Trophoblast cell (in vitro differentiated cells and primary cell): ENCODE data around the gene GJD3.

Source experiments
- DNase-seq, 2 donors: peaks; one replicate each; pipeline ENCODE4 v3.0.0-alpha.2; 2016
- H2AFZ ChIP-seq: 2 replicates; pipeline ENCODE4 v1.6.1; 2013; ENCODE audit warnings: low read length, moderate library complexity, mild to moderate bottlenecking; ENCODE audit not compliant: insufficient read depth, poor library complexity
- H2AK5ac ChIP-seq: 2 replicates; pipeline ENCODE4 v1.6.1; 2013; ENCODE audit warnings: mild to moderate bottlenecking, low read length
- H2BK120ac ChIP-seq: 2 replicates; pipeline ENCODE4 v1.6.1; 2013; ENCODE audit warnings: low read length, mild to moderate bottlenecking, moderate library complexity; ENCODE audit not compliant: insufficient read depth, poor library complexity
- H2BK12ac ChIP-seq: 2 replicates; pipeline ENCODE4 v1.6.1; 2013; ENCODE audit warnings: mild to moderate bottlenecking, low read length, moderate library complexity
- H2BK5ac ChIP-seq: 2 replicates; pipeline ENCODE4 v1.6.1; 2013; ENCODE audit warnings: low read length, low read depth, moderate library complexity, mild to moderate bottlenecking; ENCODE audit not compliant: poor library complexity
- H3K14ac ChIP-seq: 2 replicates; pipeline ENCODE4 v1.6.1; 2013; ENCODE audit warnings: mild to moderate bottlenecking, low read length
- H3K18ac ChIP-seq: 2 replicates; pipeline ENCODE4 v1.6.1; 2013; ENCODE audit warnings: mild to moderate bottlenecking, low read length
- H3K23ac ChIP-seq: 2 replicates; pipeline ENCODE4 v1.6.1; 2013; ENCODE audit warnings: low read length
- H3K27ac ChIP-seq: 2 replicates; pipeline ENCODE4 v1.5.1; 2013; ENCODE audit warnings: low read depth, mild to moderate bottlenecking, inconsistent platforms, low read length, moderate library complexity
- H3K27me3 ChIP-seq: 2 replicates; pipeline ENCODE4 v1.6.1; 2013; ENCODE audit warnings: inconsistent platforms, mild to moderate bottlenecking, low read length, moderate library complexity; ENCODE audit not compliant: insufficient read depth
- H3K36me3 ChIP-seq, 2 experiments: 1 replicate in 1 of 2; 2 replicates in 1 of 2; pipeline ENCODE4 v1.6.1; 2013; ENCODE audit warnings: low read length in 2 of 2, mild to moderate bottlenecking in 2 of 2, moderate library complexity in 1 of 2; ENCODE audit not compliant: insufficient read depth in 2 of 2, control insufficient read depth in 1 of 2
- H3K4ac ChIP-seq: 2 replicates; pipeline ENCODE4 v1.6.1; 2013; ENCODE audit warnings: low read depth, mild to moderate bottlenecking, low read length, moderate library complexity
- H3K4me1 ChIP-seq, 2 experiments: 1 replicate in 1 of 2; 2 replicates in 1 of 2; pipeline ENCODE4 v1.6.1; 2013; ENCODE audit warnings: low read length in 2 of 2, mild to moderate bottlenecking in 2 of 2, moderate library complexity in 1 of 2; ENCODE audit not compliant: insufficient read depth in 2 of 2, control insufficient read depth in 1 of 2
- H3K4me2 ChIP-seq: 2 replicates; pipeline ENCODE4 v1.6.1; 2013; ENCODE audit warnings: inconsistent platforms, mild to moderate bottlenecking, low read length, moderate library complexity
- H3K4me3 ChIP-seq: 2 replicates; pipeline ENCODE4 v1.5.1; 2013; ENCODE audit warnings: mild to moderate bottlenecking, low read depth, low read length, inconsistent platforms
- H3K79me1 ChIP-seq: one replicate; pipeline ENCODE4 v1.6.1; 2013; ENCODE audit warnings: low read length
- H3K79me2 ChIP-seq: 2 replicates; pipeline ENCODE4 v1.6.1; 2013; ENCODE audit warnings: low read length, mild to moderate bottlenecking; ENCODE audit not compliant: control insufficient read depth, insufficient read depth, poor library complexity
- H3K9ac ChIP-seq: 2 replicates; pipeline ENCODE4 v1.6.1; 2013; ENCODE audit warnings: mild to moderate bottlenecking, low read length
- H3K9me3 ChIP-seq: 2 replicates; pipeline ENCODE4 v1.6.1; 2013; ENCODE audit warnings: low read depth, mild to moderate bottlenecking, control low read depth, inconsistent platforms, low read length; ENCODE audit not compliant: insufficient read depth
- H4K12ac ChIP-seq: 2 replicates; pipeline ENCODE4 v1.6.1; 2013; ENCODE audit warnings: low read depth, mild to moderate bottlenecking, low read length, moderate library complexity
- H4K8ac ChIP-seq: 2 replicates; pipeline ENCODE4 v1.6.1; 2013; ENCODE audit warnings: low read depth, mild to moderate bottlenecking, low read length, moderate library complexity
- H4K91ac ChIP-seq: one replicate; pipeline ENCODE4 v1.6.1; 2013; ENCODE audit warnings: low read depth, mild to moderate bottlenecking, low read length, moderate library complexity
- WGBS: extraction: QIAGEN DNeasy Blood & Tissue Kit; methylation state at CpG from one replicate; pipeline ENCODE4 v1.1.7; 2013; ENCODE audit warnings: missing lambda C conversion rate; ENCODE audit not compliant: insufficient read length, insufficient coverage; ENCODE audit errors: extremely low coverage; 5-methylcytosine and 5-hydroxymethylcytosine counted together

The GJD3 gene

GRCh38 chr17:40348562-40349476 lies 15.7 kb downstream of the GJD3 start:
- H2AK5ac ChIP-seq, result no peak overlapping the region
- no peak overlapping the region for H3K18ac ChIP-seq
- H4K8ac ChIP-seq, result no peak overlapping the region
- no peak overlapping the region for H4K91ac ChIP-seq
- H3K4me1 ChIP-seq, result peaks cover 29 to 43% of the 10 kb centered on the region in 2 experiments
- H3K9ac ChIP-seq, result no peak overlapping the region
- WGBS, result no CpG with 5 or more reads among the region's 17 CpGs
- H3K27me3 ChIP-seq, result no peaks in the 10 kb centered on the region
- no peak for DNase-seq
- H3K4me3 ChIP-seq, result no peak overlapping the region
- no peak overlapping the region for H3K27ac ChIP-seq
- no peak overlapping the region for H3K14ac ChIP-seq
- H3K79me2 ChIP-seq, result peaks cover 2% of the 10 kb centered on the region
- no peak overlapping the region for H4K12ac ChIP-seq
- no peak overlapping the region for H3K23ac ChIP-seq
- no peak overlapping the region for H2BK120ac ChIP-seq
- H2AFZ ChIP-seq, result no peak overlapping the region
- H2BK12ac ChIP-seq, result no peak overlapping the region
- H3K9me3 ChIP-seq, result no peaks in the 10 kb centered on the region
- H3K4ac ChIP-seq, result no peak overlapping the region
- peaks cover 34 to 38% of the 10 kb centered on the region in 2 experiments for H3K36me3 ChIP-seq
- H3K79me1 ChIP-seq, result peaks cover 14% of the 10 kb centered on the region
- H3K4me2 ChIP-seq, result no peak overlapping the region
- H2BK5ac ChIP-seq, result no peak overlapping the region

GRCh38 chr17:40348136-40348504 lies 16.4 kb downstream of the GJD3 start:
- peaks cover 36 to 50% of the 10 kb centered on the region in 2 experiments for H3K4me1 ChIP-seq
- no peak overlapping the region for H3K4me3 ChIP-seq

GRCh38 chr17:40347319-40348135 lies 17.0 kb downstream of the GJD3 start:
- Histone ChIP-seq H3K4me3 (no peak overlapping the region), H3K79me2 (peaks cover 4% of the 10 kb centered on the region), H2AFZ (no peak overlapping the region), H3K4ac (no peak overlapping the region), H3K27ac (no peak overlapping the region), H3K27me3 (no peaks in the 10 kb centered on the region), H3K18ac (no peak overlapping the region), H3K14ac (no peak overlapping the region), H3K79me1 (peaks cover 18% of the 10 kb centered on the region), H3K9me3 (no peaks in the 10 kb centered on the region), H2BK5ac (no peak overlapping the region), H4K8ac (no peak overlapping the region), H3K36me3 (peaks cover 32% of the 10 kb centered on the region in 2 experiments), H4K91ac (no peak overlapping the region), H3K4me2 (no peak overlapping the region), H3K23ac (no peak overlapping the region), H2BK120ac (no peak overlapping the region), H4K12ac (no peak overlapping the region), H2AK5ac (no peak overlapping the region), H3K4me1 (peaks cover 40 to 54% of the 10 kb centered on the region in 2 experiments), H3K9ac (no peak overlapping the region), H2BK12ac (no peak overlapping the region)
- no peak for DNase-seq
- no CpG with 5 or more reads among the region's 9 CpGs for WGBS

More at GRCh38 chr17:40348136-40348504, 16.4 kb downstream of the GJD3 start:
- Histone ChIP-seq H3K27ac (no peak overlapping the region), H2AFZ (no peak overlapping the region), H3K4ac (no peak overlapping the region), H3K27me3 (no peaks in the 10 kb centered on the region), H2BK12ac (no peak overlapping the region), H3K14ac (no peak overlapping the region), H3K36me3 (peaks cover 34 to 37% of the 10 kb centered on the region in 2 experiments), H2BK120ac (no peak overlapping the region), H4K8ac (no peak overlapping the region), H4K91ac (no peak overlapping the region), H3K9ac (no peak overlapping the region), H4K12ac (no peak overlapping the region), H3K23ac (no peak overlapping the region), H2BK5ac (no peak overlapping the region), H3K79me2 (peaks cover 2% of the 10 kb centered on the region), H3K79me1 (peaks cover 14% of the 10 kb centered on the region), H3K4me2 (no peak overlapping the region), H3K9me3 (no peaks in the 10 kb centered on the region), H2AK5ac (peak overlapping the region; percentile 46), H3K18ac (no peak overlapping the region)
- no CpG with 5 or more reads among the region's 5 CpGs for WGBS
- DNase-seq, result no peak

- Histone ChIP-seq H3K79me1 (peaks cover 24% of the 10 kb centered on the region), H4K12ac (no peak overlapping the region), H2BK120ac (no peak overlapping the region), H3K27ac (no peak overlapping the region), H3K4ac (no peak overlapping the region), H4K8ac (no peak overlapping the region), H3K4me1 (peaks cover 40 to 54% of the 10 kb centered on the region in 2 experiments), H2BK5ac (no peak overlapping the region), H3K9me3 (no peaks in the 10 kb centered on the region), H3K4me3 (no peak overlapping the region), H3K9ac (no peak overlapping the region), H3K79me2 (peaks cover 9% of the 10 kb centered on the region), H2AK5ac (no peak overlapping the region), H4K91ac (peak overlapping the region; percentile 11), H2AFZ (no peak overlapping the region), H2BK12ac (no peak overlapping the region), H3K18ac (no peak overlapping the region), H3K27me3 (no peaks in the 10 kb centered on the region), H3K4me2 (no peak overlapping the region), H3K36me3 (peaks cover 24 to 25% of the 10 kb centered on the region in 2 experiments), H3K14ac (no peak overlapping the region), H3K23ac (no peak overlapping the region)
- no CpG with 5 or more reads among the region's 1 CpG for WGBS
- DNase-seq, result no peak
Observed at GRCh38 chr17:40346765-40347158, 17.8 kb downstream of the GJD3 start.
